Mucosa of descending colon (tissue), 3 donors: Measurements from ENCODE around the gene ZNF236. TPM values are rescaled to one million over a fixed set of nuclear protein-coding genes. Genes with fewer than 3 reads are reported as not detected.
A peak's percentile ranks its signal among the peaks of the same experiment; 100 is the strongest.
"Not testable (repeated sequence)": the region's sequence is repeated elsewhere in the genome, so short reads cannot be mapped to it uniquely, and the experiment has no call there.

Experiments
- ATAC-seq: fragments of 200-7000 bp; cut with Tn5 transposase; one replicate; pipeline ENCODE4 v1.9.1; 2020; ENCODE audit warnings: mild to moderate bottlenecking, moderate library complexity
- DNase-seq, 3 donors: peaks; one replicate each; pipeline ENCODE4 v3.0.0-alpha.2; 2020
- H3K36me3 ChIP-seq: fragments of 200-600 bp; one replicate; pipeline ENCODE4 v1.8.0; 2021; ENCODE audit warnings: low read depth, mild to moderate bottlenecking
- H3K4me1 ChIP-seq: fragments of 200-600 bp; one replicate; pipeline ENCODE4 v1.8.0; 2021; ENCODE audit warnings: low read depth, mild to moderate bottlenecking
- H3K4me3 ChIP-seq: fragments of 200-600 bp; one replicate; pipeline ENCODE4 v1.8.0; 2021; ENCODE audit warnings: mild to moderate bottlenecking
- H3K9me3 ChIP-seq: fragments of 200-600 bp; one replicate; pipeline ENCODE4 v1.8.0; 2021; ENCODE audit warnings: mild to moderate bottlenecking
- CTCF ChIP-seq: fragments of 200-600 bp; IDR thresholded peaks from one replicate; pipeline ENCODE4 v1.8.0; 2022; ENCODE audit warnings: antibody characterized with exemption, mild to moderate bottlenecking
- intact Hi-C, 2 donors: fragments of 100-400 bp; cut with DNase I in 1 of 2; cut with micrococcal nuclease in 1 of 2; formaldehyde crosslinking; loops; one replicate each; pipeline versions ENCODE4 v1.11.0 to v1.11.1; 2022; cut with DNase I, micrococcal nuclease
- total RNA-seq, 3 donors: library from RNA; stranded (reverse); fragmentation: NEBNext Ultra II Directional in 2 of 3; extraction: Animal tissue kit (Norgen Biotek cat#: 25700) in 2 of 3; gene quantifications; one replicate each; pipeline versions ENCODE4 v1.2.1 to v1.2.4, GENCODE V29; 2021 to 2023
- donor health status: DM: no; HTN: no; CAD: no; lungs with moderate emphysema.
- donor health status: DM: no; HTN: no; CAD: no.
- donor health status: DM: no; HTN: yes; CAD: no.

ZNF236 gene
- total RNA-seq, 3 donors from 2014 or later: 14.8 to 27.9 (median 15.5) TPM

DNA sequence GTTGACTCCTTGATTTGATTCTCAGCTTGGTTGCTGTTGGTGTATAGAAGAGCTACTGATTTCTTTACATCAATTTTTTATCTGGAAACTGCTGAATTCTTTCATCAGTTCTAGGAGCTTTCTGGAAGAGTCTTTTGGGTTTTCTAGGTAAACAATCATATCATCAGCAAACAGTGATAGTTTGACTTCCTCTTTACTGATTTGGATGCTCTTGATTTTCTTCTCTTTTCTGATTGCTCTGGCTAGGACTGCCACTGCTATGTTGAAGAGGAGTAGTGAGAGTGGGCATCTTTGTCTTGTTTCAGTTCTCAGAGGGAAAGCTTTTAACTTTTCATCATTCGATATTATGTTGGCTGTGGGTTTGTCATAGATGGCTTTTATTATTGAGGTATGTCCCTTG is 140.5 kb downstream of the ZNF236 start:
- no peaks in the 10 kb centered on the region for H3K36me3 ChIP-seq
- intact Hi-C loops: no loop called here
- H3K9me3 ChIP-seq: no peaks in the 10 kb centered on the region
- H3K4me3 ChIP-seq: no peak overlapping the region
- no peak for ATAC-seq
- DNase-seq: no peak
- TF ChIP-seq CTCF: no peak
- H3K4me1 ChIP-seq: no peaks in the 10 kb centered on the region

GRCh38 chr18:76963936-76964335 is 141.6 kb downstream of the ZNF236 start:
- Histone ChIP-seq H3K4me3 (no peak overlapping the region), H3K4me1 (no peaks in the 10 kb centered on the region), H3K36me3 (no peaks in the 10 kb centered on the region), H3K9me3 (no peaks in the 10 kb centered on the region)
- ATAC-seq (no peak), DNase-seq (no peak)
- no peak for TF ChIP-seq CTCF
- intact Hi-C loops: no loop called here

- H3K36me3 ChIP-seq, intact Hi-C loops, H3K4me1 ChIP-seq, H3K9me3 ChIP-seq, H3K4me3 ChIP-seq: not testable (repeated sequence)
- ATAC-seq (peak; percentile 59), DNase-seq (peak; percentile 74 to 86 (median 75))
Measured at GRCh38 chr18:76965555-76966151, 143.3 kb downstream of the ZNF236 start.

DNA sequence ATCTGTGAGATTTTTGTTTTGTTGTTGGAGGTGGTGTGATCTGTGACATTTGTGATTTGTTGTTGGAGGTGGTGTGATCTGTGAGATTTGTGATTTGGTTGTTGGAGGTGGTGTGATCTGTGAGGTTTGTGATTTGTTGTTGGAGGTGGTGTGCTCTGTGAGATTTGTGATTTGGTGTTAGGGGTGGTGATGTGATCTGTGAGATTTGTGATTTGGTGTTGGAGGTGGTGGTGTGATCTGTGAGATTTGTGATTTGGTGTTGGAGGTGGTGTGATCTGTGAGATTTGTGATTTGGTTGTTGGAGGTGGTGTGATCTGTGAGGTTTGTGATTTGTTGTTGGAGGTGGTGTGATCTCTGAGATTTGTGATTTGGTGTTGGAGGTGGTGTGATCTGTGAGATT is 144.9 kb downstream of the ZNF236 start:
- ATAC-seq, DNase-seq, H3K9me3 ChIP-seq, H3K36me3 ChIP-seq, H3K4me1 ChIP-seq, H3K4me3 ChIP-seq, intact Hi-C loops: not testable (repeated sequence)

DNA sequence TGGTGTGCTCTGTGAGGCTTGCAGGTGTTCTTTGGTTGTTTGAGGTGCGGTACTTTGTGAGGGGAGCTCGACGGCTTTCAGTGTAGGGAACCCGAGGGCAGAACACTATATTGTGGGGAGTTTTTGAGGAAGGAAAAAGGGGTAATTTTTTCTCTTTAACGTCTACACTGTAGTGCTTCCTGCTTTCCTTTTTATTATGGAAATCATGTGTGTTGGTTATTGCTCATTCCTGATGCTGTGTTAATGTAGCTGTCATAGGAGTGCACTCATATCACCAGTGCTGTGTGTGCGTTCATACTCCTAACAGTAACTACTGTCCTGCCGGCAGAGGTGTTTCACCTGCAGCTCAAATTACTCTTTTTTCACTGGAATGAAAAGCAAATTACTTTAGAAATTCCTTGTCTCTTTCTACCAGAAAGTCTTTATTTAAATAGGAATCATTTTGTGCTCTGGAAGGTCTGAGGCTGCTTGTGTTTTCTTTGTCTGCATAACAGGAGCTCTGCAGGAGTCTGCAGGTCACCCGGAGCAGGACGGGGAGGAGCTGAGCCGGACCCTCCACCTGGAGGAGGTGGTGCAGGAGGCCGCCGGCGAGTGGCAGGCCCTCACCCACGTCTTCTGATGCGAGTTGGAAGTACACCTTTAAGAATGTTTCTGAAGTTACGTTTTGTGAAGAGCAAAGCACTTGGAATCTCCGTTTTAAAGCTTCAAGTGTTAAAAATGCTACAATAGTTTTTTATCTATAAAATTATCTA is 145.5 kb downstream of the ZNF236 start:
- Histone ChIP-seq H3K9me3 (no peaks in the 10 kb centered on the region), H3K36me3 (no peaks in the 10 kb centered on the region), H3K4me3 (no peak overlapping the region), H3K4me1 (no peaks in the 10 kb centered on the region)
- intact Hi-C loops: no loop called here
- no peak for DNase-seq
- no peak for ATAC-seq
- no peak for TF ChIP-seq CTCF

GRCh38 chr18:76970770-76971559 is 148.6 kb downstream of the ZNF236 start:
- no peak for ATAC-seq
- no peak for TF ChIP-seq CTCF
- intact Hi-C loops: no loop called here
- no peaks in the 10 kb centered on the region for H3K9me3 ChIP-seq
- no peak for DNase-seq
- H3K36me3 ChIP-seq: no peaks in the 10 kb centered on the region
- no peak overlapping the region for H3K4me3 ChIP-seq
- H3K4me1 ChIP-seq: no peaks in the 10 kb centered on the region
